ENCODE data around the gene TBC1D24. TPM values are rescaled to one million over a fixed set of nuclear protein-coding genes. Genes with fewer than 3 reads are reported as not detected.
"Not testable (repeated sequence)": the region's sequence is repeated elsewhere in the genome, so short reads cannot be mapped to it uniquely, and the experiment has no call there.

TBC1D24 gene
- total RNA-seq, 4 donors from 2014 or later, result 8.3 to 19.3 (median 11.6) TPM

- in situ Hi-C loops (cut with MboI; ENCODE audit: low pct_ligation_motif_present in 1 of 4, low pct_unique_long_range_greater_than_20kb in 1 of 4, low sequenced_read_pairs in 3 of 4), result no loop called here
- Histone ChIP-seq H3K9me3 (no peaks in the 10 kb centered on the region), H3K27ac (peak overlapping the region; percentile 96 to 98 (median 97)), H3K27me3 (no peaks in the 10 kb centered on the region), H3K36me3 (peaks cover 0 to 6% (median 2%) of the 10 kb centered on the region in 4 donors), H3K4me3 (peak overlapping the region; percentile 41 to 63 (median 58)), H3K4me1 (peaks cover 7 to 27% (median 17%) of the 10 kb centered on the region in 4 donors)
- whole genome bisulfite sequencing, 2 donors (ENCODE audit: low coverage in 1 of 2), result 0 to 1% methylated on average over 2 to 73 of the region's 84 CpGs
- TF ChIP-seq POLR2AphosphoS5 (IDR thresholded peaks at IDR 0.05) (peak; percentile 87 to 94 (median 90)), CTCF (IDR thresholded peaks at IDR 0.05) (no peak), POLR2A (IDR thresholded peaks at IDR 0.05) (peak; percentile 47)
- peak; percentile 99 for DNase-seq
- intact Hi-C loops (cut with DNase I; ENCODE audit: low total_unique reads), result no loop called here
Observed at GRCh38 chr16:2531696-2532493, 57.0 kb downstream of the TBC1D24 start.

GRCh38 chr16:2532494-2533141 lies 57.7 kb downstream of the TBC1D24 start:
- Histone ChIP-seq H3K27me3 (no peaks in the 10 kb centered on the region), H3K4me1 (peaks cover 7 to 31% (median 20%) of the 10 kb centered on the region in 4 donors), H3K4me3 (peak overlapping the region; percentile 41 to 63 (median 52)), H3K9me3 (no peaks in the 10 kb centered on the region), H3K36me3 (peaks cover 0 to 6% (median 2%) of the 10 kb centered on the region in 4 donors), H3K27ac (peak overlapping the region; percentile 96 to 98 (median 97))
- intact Hi-C loops (cut with DNase I; ENCODE audit: low total_unique reads), result no loop called here
- TF ChIP-seq CTCF (IDR thresholded peaks at IDR 0.05) (no peak), EP300 (IDR thresholded peaks at IDR 0.05; ENCODE audit: low read depth) (no peak), POLR2A (IDR thresholded peaks at IDR 0.05) (peak; percentile 71), POLR2AphosphoS5 (IDR thresholded peaks at IDR 0.05) (peak; percentile 4 to 60 (median 7))
- WGBS, 2 donors (ENCODE audit: low coverage in 1 of 2), result 0 to 1% methylated on average over 3 to 37 of the region's 37 CpGs
- in situ Hi-C loops (cut with MboI; ENCODE audit: low pct_ligation_motif_present in 1 of 4, low pct_unique_long_range_greater_than_20kb in 1 of 4, low sequenced_read_pairs in 3 of 4), result no loop called here
- DNase-seq, result peak; percentile 91

- intact Hi-C loops (cut with DNase I; ENCODE audit: low total_unique reads); DNase-seq; H3K36me3 ChIP-seq; H3K27me3 ChIP-seq; H3K9me3 ChIP-seq; in situ Hi-C loops (cut with MboI; ENCODE audit: low pct_ligation_motif_present in 1 of 4, low pct_unique_long_range_greater_than_20kb in 1 of 4, low sequenced_read_pairs in 3 of 4): not testable (repeated sequence)
- WGBS, 2 donors (ENCODE audit: low coverage in 1 of 2), result 6 to 21% methylated on average over 4 to 16 of the region's 16 CpGs
- Histone ChIP-seq H3K27ac (peak overlapping the region; percentile 96 to 98 (median 97)), H3K4me1 (peaks cover 7 to 31% (median 20%) of the 10 kb centered on the region in 4 donors), H3K4me3 (peak overlapping the region in 3 of 4 donors; percentile 41 to 63 (median 63))
Observed at GRCh38 chr16:2533142-2533755, 58.3 kb downstream of the TBC1D24 start.

GRCh38 chr16:2533912-2534311 lies 59.0 kb downstream of the TBC1D24 start:
- no peak for TF ChIP-seq POLR2AphosphoS5 (IDR thresholded peaks at IDR 0.05)
- no peak for TF ChIP-seq CTCF (IDR thresholded peaks at IDR 0.05)
- no peak for TF ChIP-seq POLR2A (IDR thresholded peaks at IDR 0.05)
- TF ChIP-seq EP300 (IDR thresholded peaks at IDR 0.05; ENCODE audit: low read depth), result no peak
- Histone ChIP-seq H3K27me3 (no peaks in the 10 kb centered on the region), H3K9me3 (no peaks in the 10 kb centered on the region), H3K4me1 (peaks cover 7 to 35% (median 24%) of the 10 kb centered on the region in 4 donors), H3K27ac (peak overlapping the region; percentile 96 to 98 (median 97)), H3K4me3 (no peak overlapping the region), H3K36me3 (no peaks in the 10 kb centered on the region)
- WGBS, 2 donors (ENCODE audit: low coverage in 1 of 2), result 81 to 85% methylated on average over 4 to 11 of the region's 11 CpGs
- in situ Hi-C loops (cut with MboI; ENCODE audit: low pct_ligation_motif_present in 1 of 4, low pct_unique_long_range_greater_than_20kb in 1 of 4, low sequenced_read_pairs in 3 of 4) (no loop called here), intact Hi-C loops (cut with DNase I; ENCODE audit: low total_unique reads) (no loop called here)
- DNase-seq, result no peak

GRCh38 chr16:2534335-2534734 lies 59.4 kb downstream of the TBC1D24 start:
- intact Hi-C loops (cut with DNase I; ENCODE audit: low total_unique reads); H3K27me3 ChIP-seq; H3K9me3 ChIP-seq; H3K36me3 ChIP-seq; in situ Hi-C loops (cut with MboI; ENCODE audit: low pct_ligation_motif_present in 1 of 4, low pct_unique_long_range_greater_than_20kb in 1 of 4, low sequenced_read_pairs in 3 of 4); DNase-seq; H3K4me3 ChIP-seq: not testable (repeated sequence)
- peak overlapping the region in 3 of 4 donors; percentile 91 to 92 (median 91) for H3K27ac ChIP-seq
- WGBS, 2 donors (ENCODE audit: low coverage in 1 of 2), result 90% methylated on average over 5 of the region's 5 CpGs; no CpG with 5 or more reads in 1 of the 2 donors
- H3K4me1 ChIP-seq, result peaks cover 12 to 40% (median 28%) of the 10 kb centered on the region in 4 donors
